ENCODE results near the gene ZBTB16. TPM values are rescaled to one million over a fixed set of nuclear protein-coding genes. Genes with fewer than 3 reads are reported as not detected.

The ZBTB16 gene
- total and polyA plus RNA-seq, 3 donors from 2014 or later: 11.4 to 88.5 (median 51.5) TPM

DNA sequence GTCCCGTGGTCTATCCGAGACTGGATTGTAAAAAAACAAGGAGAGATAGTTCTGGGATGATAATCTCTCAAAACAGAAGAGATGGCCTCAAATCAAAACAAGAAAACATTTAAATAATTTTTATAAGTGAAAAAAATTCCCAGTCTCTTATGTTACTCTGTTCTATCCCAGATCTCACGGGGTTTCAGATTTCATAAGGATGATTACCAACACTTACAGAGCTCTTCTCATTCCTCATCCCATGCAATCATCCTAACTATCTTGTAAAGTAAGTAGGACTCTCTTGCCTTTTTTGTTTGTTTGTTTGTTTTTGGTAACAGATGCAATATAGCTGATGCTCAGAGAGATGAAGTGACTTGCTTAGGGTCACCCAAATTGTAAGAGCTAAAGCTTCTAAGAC lies 20.0 kb upstream of the ZBTB16 start:
- Histone ChIP-seq H3K4me3 (no peak overlapping the region), H3K27ac (no peak overlapping the region), H3K27me3 (no peaks in the 10 kb centered on the region), H3K9me3 (no peaks in the 10 kb centered on the region), H3K4me1 (peaks cover 11% of the 10 kb centered on the region), H3K36me3 (ENCODE audit: low read depth, missing control alignments) (no peaks in the 10 kb centered on the region)
- WGBS, 2 donors: 49 to 64% methylated on average over 3 of the region's 3 CpGs
- TF ChIP-seq POLR2A (IDR thresholded peaks at IDR 0.05): no peak
- TF ChIP-seq, protein P1, sequence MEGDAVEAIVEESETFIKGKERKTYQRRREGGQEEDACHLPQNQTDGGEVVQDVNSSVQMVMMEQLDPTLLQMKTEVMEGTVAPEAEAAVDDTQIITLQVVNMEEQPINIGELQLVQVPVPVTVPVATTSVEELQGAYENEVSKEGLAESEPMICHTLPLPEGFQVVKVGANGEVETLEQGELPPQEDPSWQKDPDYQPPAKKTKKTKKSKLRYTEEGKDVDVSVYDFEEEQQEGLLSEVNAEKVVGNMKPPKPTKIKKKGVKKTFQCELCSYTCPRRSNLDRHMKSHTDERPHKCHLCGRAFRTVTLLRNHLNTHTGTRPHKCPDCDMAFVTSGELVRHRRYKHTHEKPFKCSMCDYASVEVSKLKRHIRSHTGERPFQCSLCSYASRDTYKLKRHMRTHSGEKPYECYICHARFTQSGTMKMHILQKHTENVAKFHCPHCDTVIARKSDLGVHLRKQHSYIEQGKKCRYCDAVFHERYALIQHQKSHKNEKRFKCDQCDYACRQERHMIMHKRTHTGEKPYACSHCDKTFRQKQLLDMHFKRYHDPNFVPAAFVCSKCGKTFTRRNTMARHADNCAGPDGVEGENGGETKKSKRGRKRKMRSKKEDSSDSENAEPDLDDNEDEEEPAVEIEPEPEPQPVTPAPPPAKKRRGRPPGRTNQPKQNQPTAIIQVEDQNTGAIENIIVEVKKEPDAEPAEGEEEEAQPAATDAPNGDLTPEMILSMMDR (IDR thresholded peaks at IDR 0.05): no peak
- DNase-seq: no peak
- intact Hi-C loops (cut with DNase I; ENCODE audit: low total_unique reads): loop anchor here (5.0 kb wide), 1 partner anchor 218 kb away; no protein-coding TSS in a partner anchor

DNA sequence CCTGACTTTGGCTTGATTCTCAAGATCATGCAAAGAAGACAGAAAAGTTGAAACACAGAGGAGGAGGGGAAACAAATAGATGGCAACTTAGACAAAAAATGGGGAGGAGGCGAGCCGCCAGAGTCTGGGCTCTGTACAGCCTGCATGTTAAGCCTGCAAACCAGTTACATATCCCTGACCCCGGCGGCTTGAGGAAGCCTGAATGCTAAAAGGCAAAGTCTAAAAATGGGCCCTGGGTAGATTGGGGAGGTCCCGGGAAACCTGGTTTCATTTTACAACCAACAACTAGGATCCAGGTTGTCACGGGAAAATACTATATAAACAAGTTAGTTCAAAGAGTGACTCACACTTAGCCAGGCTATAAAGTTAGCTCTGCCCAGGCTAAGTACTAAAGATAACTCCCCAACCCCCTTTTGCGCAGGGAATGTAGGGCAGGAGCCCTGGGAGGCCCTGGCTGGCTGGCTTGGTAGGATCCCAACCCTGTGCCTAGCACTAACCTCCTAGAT lies 18.8 kb upstream of the ZBTB16 start:
- intact Hi-C loops (cut with DNase I; ENCODE audit: low total_unique reads): no loop called here

DNA sequence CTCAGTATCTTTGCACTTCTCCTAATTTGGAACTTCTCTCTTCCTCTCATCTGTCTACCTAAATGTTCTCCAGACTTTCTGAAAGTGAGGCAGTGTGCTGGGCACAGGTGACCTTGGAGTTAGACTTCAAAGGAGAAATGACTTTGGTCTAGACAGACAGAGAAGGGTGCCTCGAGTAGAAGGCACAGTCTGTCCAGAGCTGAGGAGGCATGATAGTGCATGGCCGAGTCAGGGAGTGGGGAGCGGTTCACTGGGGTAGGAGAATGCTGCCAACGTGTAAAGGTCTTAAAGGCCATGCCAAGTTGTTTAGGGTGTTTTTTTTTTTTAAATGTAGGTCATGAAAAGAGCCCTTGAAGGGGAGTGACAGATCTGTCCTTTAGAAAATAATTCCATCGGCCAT lies 17.3 kb upstream of the ZBTB16 start:
- WGBS, 2 donors: 52 to 85% methylated on average over 5 of the region's 5 CpGs
- H3K36me3 ChIP-seq (ENCODE audit: low read depth, missing control alignments): no peaks in the 10 kb centered on the region
- no peaks in the 10 kb centered on the region for H3K9me3 ChIP-seq
- no peaks in the 10 kb centered on the region for H3K4me1 ChIP-seq
- no peak for DNase-seq
- no peak overlapping the region for H3K27ac ChIP-seq
- no peak overlapping the region for H3K4me3 ChIP-seq
- TF ChIP-seq, protein P1 (IDR thresholded peaks at IDR 0.05): no peak
- no peak for TF ChIP-seq POLR2A (IDR thresholded peaks at IDR 0.05)
- intact Hi-C loops (cut with DNase I; ENCODE audit: low total_unique reads): no loop called here
- no peaks in the 10 kb centered on the region for H3K27me3 ChIP-seq

More for the DNA sequence above, 18.8 kb upstream of the ZBTB16 start:
- TF ChIP-seq POLR2A (IDR thresholded peaks at IDR 0.05): no peak
- TF ChIP-seq, protein P1 (IDR thresholded peaks at IDR 0.05): no peak
- 70 to 76% methylated on average over 7 of the region's 7 CpGs for WGBS, 2 donors
- no peak overlapping the region for H3K27ac ChIP-seq
- H3K27me3 ChIP-seq: no peaks in the 10 kb centered on the region
- H3K4me3 ChIP-seq: no peak overlapping the region
- H3K9me3 ChIP-seq: no peaks in the 10 kb centered on the region
- H3K36me3 ChIP-seq (ENCODE audit: low read depth, missing control alignments): no peaks in the 10 kb centered on the region
- H3K4me1 ChIP-seq: peaks cover 9% of the 10 kb centered on the region
- no peak for DNase-seq

DNA sequence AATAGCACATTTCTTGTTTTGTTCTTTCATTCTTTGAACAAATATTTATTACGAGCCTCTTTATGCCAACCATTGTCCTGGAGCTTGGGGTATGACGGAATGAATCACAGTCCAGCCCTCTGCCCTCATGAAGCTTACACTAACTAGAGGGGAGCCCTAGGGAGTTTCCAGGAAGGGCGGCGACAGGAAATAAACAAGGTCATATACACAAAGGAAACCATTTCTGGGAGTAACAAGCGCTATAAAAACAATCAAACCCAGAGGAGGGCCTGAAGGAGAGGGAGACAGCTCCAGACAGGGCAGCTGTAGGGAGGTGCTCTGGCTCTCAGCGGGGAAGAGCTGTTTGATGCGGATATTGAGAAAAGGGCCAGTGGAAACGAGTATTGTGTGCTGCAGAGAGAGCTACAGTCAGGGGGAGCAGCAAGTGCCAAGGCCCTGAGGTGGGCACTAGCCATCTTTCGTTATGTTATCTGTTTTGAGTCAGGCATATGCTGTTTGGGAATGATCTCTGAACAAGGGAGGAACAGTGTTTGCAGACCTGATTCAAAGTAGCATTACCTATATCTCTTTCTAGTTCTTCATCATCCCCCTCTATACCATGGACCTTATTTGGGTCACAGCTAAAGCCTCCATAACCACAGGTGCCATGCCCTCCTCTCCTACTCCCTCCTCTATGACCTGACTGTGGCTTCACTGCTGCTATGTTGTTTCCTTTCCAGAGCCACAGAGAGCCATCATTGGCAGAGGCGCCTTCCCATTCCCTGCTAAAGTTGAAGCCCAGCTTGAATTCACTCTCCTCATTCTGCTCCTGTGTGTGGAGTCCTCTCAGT lies 15.3 kb upstream of the ZBTB16 start:
- intact Hi-C loops (cut with DNase I; ENCODE audit: low total_unique reads): no loop called here
- no peak for TF ChIP-seq POLR2A (IDR thresholded peaks at IDR 0.05)
- TF ChIP-seq, protein P1 (IDR thresholded peaks at IDR 0.05): no peak
- Histone ChIP-seq H3K9me3 (no peaks in the 10 kb centered on the region), H3K4me3 (no peak overlapping the region), H3K27ac (peak overlapping the region in 1 of 2 donors; percentile 35), H3K36me3 (ENCODE audit: low read depth, missing control alignments) (no peaks in the 10 kb centered on the region), H3K27me3 (no peaks in the 10 kb centered on the region), H3K4me1 (no peaks in the 10 kb centered on the region)
- no peak for DNase-seq
- WGBS, 2 donors: 47 to 54% methylated on average over 10 of the region's 10 CpGs

All from testis (tissue), 3 donors.